Ramos (cell line): ENCODE measurements around the gene DEAF1.

Experiments
- in situ Hi-C: fragments of 300-500 bp; cut with MboI; formaldehyde crosslinking; loops from one replicate; pipeline ENCODE4 v1.14.3; 2022; ENCODE audit warnings: low sequenced_read_pairs; ENCODE audit not compliant: unreplicated experiment

The DEAF1 gene

DNA sequence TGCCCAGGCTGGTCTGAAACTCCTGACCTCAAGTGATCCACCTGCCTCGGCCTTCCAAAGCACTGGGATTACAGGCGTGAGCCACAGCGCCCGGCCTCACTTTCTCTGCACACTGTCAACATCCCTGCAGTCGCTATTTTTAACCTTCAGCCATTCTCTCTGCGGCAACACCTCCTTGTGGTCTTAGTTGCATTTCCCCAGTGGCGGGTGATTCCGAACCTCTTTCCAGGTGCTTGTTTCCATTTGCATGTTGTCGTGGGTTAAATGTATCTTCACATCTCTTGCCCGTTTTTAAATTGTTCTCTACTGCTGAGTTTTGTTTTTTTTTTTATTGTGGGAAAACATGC is 65.8 kb downstream of the DEAF1 start:
- in situ Hi-C loops = no loop called here

DNA sequence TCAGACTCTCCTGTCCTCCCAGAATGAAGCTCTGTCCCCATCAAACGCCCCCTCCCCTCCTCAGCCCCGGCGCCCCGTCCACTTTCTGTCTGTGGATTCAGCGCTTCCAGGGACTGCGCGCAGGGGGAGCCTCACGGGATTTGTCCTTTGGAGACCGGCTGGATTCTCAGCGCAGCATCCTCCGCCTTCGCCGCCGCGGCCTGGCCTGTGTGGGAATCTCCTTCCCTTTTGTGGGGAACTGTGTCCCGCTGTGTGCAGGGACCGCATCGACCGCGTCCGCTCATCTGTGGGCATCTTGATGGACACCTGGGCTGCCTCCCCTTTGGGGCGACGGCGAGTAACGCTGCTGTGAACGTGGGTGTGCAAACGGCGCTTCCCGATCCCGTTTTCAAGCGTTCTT is 67.0 kb downstream of the DEAF1 start:
- in situ Hi-C loops = no loop called here

DNA sequence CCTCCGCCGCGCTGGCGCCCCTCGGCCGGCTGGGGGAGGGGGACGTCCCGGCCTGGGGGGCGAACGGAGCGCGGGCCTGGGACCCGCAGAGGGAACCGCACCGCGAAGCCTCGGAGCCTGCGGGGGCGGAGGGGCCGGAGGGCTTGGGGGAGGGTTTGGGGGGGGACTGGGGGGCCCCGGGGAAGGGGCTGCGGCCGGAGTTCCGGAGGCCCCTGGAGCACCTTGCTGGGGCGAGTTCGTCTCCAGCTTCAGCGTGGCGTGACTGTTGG is 67.8 kb downstream of the DEAF1 start:
- in situ Hi-C loops = no loop called here

DNA sequence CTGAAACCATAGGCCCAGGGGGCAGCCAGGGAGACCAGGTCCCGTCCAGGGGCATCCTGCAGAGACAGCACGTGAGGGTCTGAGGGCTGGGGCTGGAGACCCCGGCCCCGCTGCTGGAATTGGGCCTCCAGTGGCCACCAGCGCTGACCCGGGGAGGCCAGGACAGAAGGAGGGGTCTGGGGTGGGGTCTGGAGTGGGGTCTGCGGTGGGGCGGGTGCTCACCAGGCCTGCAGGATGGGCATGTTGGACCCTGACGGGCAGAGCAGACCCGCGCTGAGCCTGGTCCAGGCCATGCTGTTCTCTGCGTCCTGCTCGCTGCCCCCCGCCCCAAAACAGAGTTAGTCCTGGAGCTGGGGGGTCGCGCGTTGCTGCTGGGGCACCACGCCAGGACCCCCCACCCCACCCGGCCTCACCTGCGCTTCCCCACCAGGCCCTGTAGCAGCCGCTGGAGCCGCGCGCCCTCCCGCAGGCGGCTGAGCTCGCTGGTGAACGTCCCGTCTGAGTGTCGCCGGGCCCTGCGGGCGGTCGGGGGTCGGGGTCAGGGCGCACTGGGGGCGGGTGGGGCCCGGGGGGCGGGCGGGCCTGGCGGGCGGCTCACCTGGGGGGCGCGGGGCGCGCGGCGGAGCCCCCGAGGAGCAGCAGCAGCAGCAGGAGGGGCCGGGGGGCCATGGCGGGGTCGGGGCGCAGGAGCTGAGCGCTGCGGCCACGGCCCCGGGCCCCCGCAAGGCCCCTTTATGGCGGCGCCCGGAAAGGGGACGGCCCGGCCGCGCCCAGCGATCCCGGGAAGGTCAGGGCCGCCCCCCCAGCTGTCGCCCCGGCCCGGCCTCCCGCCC is 68.3 kb downstream of the DEAF1 start, which contains the start of gene SCT:
TSS of gene SCT (minus strand) at position 707 of the 833 bp plus-strand sequence. CDS start at position 669, 38 bp downstream.
- in situ Hi-C loops = no loop called here

DNA sequence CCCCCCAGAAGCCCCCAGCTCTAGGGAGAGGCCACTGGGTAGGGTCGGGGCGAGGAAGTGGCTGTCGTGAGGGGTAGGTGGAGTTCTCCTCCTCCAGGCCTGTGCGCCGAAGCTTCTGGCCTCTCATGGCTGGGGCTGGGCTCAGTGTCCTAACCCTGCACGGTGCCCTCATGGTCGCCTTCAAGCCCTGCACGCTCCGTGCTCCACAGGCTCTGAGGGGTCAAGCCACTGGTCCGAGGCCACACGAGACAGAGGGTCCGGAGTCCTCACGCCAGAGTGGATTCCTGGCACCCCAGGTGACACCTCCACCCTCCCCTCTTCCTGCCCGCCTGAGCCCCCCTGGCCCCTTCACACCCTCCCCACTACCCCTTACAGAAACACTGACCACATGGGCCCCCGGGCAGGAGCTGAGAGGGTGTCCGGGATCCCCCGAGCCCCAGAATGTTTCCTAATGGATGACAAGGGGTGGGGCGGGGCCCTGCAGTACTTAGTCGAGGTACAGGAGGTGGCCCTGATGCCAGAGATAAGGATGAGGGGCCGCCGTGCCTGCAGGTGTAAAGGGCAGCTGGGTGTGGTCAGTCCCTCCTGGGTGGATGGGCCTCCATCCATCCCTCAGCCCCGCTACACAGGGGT is 69.3 kb downstream of the DEAF1 start:
- in situ Hi-C loops = no loop called here

DNA sequence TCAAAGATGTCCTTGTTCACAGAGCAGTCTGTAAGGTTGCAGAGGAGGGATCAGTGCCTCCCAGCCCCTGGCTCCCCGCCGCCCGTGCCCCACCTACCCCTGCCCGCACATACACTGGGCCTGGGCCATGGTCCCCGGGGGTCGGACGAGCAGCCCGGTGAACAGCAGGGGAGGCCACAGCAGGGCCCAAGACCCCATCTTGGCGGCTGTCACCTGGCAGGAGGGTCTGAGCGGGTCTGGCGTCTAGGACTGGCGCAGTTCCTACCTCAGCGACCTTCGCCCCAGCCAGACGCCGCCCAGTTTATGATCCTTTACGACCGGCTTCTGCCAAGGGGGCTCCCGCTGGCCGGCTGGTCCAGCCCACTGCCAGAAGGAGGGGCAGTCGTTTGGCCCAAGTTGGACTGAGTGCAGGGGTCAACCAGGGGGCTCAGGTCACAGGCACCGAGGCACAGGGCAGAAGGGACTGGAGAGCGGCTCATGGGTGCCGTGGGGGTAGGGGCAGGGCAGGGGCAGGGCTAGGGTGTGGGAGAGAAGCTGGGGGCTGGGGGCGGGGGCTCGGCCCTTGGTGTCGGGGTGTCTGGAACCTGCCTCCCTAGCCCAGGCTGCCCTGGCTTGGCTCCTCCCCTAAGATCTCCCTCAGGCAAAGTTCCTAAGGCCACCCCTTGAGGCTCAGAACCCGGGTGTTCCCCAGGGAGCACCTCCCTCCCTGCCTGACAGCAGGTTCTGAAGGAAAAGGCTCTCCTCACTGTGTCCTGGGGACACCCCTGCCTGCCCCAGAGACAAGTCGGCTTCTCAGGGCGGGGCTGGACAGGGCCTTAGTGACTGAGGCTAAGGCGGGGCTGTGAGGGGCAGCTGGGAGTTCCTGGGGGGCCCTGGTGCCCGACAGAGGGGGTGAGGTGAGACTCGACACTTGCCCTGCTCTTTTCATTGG is 70.1 kb downstream of the DEAF1 start, which contains the start of gene CDHR5:
TSS of gene CDHR5 (minus strand) at position 251 of the 931 bp plus-strand sequence. CDS start at position 198, 53 bp downstream.
- in situ Hi-C loops = no loop called here

DNA sequence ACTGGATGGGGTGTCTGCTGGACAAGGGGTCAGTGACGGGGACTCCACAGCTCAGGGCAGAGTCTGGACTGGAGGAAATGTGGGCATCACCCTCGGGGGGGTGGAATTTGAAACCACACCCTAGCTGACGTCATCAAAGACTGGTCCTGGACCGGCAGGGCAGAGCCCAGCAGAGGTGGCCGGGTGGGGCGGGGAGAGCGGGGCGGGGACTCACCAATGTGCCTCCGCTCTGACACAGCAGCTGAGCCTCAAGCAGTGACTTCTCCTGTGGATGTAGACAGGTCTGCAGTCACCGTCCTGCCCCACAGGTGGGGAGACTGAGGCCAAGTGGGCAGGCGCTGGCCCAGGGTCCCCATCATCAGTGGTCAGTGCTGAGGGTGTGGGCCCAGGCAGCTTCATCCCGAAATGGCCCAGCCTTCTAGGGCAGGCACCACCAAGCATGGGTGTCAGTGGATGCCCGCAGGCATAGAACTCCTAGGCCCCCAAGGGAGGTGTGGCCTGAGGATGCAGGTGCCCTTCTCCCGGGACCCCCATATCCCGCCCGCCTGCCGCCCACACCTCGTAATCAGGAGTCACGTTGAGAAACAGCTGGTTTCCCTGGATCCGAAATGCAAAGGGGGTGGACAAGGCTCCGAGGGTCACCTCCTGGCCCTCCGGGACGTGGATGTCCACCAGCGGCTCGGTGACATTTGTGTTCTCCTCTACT is 70.9 kb downstream of the DEAF1 start:
- in situ Hi-C loops = no loop called here

DNA sequence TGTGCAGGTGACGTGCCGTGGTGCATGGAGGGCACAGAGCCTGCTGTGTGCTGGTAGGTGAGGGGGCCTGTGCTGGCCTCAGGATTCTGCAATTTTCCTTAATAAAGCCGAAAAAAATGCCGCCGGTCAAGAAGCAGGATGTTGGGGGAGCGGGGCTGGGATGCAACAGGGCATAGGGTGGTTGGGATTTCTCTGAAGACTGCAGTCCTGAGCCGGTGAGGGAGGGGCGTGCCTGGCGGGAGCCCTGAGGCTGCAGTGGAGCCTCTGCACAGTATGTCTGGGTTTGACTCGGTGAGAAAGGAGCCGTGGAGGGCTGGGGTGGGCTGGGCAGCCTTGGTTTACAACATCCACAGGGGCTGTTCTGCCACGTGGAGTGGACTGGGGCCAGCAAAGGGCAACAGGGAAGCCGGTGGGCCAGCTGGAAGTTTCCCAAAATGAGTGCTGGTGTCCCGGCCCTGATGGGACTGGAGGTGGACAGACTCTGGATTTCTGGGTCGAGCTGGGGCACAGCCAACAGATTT is 71.6 kb downstream of the DEAF1 start:
- in situ Hi-C loops = no loop called here

DNA sequence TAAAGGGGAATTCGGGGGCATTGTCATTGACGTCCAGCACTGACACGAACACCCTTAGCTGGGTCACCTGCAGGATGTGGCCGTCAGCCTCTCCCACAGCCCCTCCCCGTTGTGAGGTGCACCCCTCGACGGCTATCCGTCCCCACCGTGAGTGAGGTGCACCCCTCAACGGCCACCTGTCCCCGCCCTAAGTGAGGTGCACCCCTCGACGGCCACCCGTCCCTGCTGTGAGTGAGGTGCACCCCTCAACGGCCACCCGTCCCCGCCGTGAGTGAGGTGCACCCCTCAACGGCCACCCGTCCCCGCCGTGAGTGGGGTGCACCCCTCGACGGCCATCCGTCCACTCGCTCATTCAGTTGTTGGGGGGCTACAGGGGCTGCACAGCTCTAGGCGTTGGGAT is 73.2 kb downstream of the DEAF1 start:
- in situ Hi-C loops = no loop called here

DNA sequence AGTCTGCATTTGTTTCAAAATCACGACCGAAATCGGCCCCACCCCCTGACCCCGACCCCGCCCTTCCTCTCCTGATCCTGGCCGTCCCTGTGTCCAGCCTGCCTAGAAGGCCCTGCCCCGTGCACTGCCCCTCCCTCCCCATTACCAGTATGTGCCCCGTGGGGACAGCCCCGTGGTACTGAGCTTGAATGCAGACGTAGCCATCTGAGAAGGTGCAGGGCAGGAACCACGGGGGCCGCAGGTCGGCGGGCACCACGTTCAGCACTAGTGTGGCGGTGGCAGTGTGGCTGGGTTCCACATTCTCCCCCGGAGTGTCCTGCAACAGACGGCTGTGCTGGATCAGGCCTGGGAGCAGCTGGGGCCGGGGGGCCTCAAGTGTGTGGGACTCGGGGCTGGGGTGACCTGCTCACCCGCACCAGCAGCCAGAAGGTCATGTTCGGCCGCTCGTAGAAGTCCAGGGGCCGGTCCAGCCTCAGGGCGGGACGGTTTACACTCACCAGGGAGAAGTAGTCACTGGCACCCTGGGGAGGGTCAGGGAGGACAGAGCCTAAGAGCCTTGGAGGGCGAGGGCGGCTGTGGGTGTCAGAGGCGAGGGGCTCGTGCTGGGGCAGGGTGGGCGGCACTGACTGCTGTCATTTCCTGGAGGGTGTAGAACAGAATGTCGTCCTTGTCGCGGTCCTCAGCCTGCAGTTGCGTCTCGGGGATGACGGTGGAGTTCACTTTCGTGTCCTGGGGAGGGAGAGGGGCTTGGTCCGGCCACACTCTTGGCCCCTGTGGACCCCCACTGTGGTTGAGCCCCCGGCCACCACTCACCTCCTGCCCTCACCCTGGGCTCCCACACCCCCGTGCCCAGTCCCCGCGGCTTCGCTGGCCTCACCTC is 73.8 kb downstream of the DEAF1 start:
- in situ Hi-C loops = no loop called here

DNA sequence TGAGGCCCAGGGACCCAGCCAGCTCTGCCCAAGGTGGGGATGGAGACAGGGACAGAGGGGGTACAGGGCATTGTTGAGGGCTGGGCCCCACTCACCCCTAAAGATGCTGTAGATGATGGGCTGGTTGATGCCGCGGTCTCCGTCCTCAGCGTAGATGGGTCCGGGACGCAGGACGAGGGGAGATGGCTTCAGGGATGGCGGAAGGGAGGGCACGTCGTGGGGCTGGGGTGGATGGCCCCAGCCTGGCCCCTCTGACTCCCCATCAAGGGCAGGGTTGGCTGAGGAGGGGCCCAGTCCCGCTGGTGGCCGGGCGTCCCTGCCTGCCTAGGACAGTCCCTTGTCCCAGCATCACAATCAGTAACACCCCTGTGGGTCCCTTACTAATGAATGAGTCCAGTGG is 74.8 kb downstream of the DEAF1 start:
- in situ Hi-C loops = no loop called here

DNA sequence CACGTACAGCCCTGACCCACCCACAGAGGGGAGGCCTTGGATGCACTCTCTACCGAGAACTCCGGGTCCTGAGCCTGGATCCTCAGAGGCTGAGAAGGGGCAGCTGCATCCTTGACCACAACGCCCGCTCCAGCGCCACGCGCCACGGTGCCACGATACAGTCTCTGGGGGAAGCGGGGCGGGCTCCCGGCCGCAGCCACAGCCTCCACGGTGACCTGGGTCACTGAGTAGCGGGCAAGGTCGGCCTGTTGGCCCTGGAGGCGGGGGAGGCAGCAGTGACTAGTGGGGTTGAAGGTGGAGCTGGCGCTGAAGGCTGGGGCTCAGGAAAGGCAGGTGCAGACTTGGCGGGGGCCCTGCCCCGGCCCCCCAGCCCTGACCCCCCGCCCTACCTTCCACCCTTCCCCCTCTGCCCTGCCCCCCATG is 75.4 kb downstream of the DEAF1 start:
- in situ Hi-C loops = no loop called here

DNA sequence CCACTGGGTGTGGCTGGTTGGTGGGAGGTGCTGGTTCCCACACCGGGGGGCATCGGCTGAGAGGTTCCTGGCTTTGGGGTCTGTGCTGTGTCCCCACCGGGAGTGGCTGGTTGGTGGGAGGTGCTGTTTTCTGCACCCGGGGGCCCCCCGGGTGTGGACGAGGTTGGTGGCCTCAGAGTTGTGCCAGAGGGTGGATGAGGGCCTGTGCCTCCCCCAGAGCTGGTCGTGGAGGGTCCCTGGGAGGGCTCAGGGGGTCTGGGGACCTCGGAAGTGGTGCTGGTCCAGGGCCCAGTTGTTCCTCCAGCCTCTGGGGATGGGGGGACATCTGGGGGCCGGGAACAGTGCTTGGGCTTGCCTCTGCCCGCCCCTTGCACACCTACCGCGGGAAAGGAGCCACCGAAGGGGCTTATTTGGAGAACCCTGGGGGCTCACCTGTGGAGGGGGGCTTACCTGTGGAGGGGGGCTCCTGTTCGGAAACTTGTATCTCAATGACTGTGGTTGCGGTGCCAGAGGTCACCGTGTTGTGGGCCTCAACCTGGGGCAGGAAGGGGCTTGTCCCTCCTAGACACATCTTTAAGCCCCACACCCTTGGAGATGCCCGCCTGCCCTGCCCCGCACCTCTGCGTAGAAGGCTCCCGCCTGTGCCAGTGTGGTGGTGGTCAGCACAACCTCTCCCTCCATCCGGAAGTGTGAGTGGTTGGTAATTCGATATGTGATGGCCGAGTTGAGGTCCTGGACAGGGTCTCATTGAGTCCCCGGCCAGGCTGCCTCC is 76.0 kb downstream of the DEAF1 start:
- in situ Hi-C loops = no loop called here

DNA sequence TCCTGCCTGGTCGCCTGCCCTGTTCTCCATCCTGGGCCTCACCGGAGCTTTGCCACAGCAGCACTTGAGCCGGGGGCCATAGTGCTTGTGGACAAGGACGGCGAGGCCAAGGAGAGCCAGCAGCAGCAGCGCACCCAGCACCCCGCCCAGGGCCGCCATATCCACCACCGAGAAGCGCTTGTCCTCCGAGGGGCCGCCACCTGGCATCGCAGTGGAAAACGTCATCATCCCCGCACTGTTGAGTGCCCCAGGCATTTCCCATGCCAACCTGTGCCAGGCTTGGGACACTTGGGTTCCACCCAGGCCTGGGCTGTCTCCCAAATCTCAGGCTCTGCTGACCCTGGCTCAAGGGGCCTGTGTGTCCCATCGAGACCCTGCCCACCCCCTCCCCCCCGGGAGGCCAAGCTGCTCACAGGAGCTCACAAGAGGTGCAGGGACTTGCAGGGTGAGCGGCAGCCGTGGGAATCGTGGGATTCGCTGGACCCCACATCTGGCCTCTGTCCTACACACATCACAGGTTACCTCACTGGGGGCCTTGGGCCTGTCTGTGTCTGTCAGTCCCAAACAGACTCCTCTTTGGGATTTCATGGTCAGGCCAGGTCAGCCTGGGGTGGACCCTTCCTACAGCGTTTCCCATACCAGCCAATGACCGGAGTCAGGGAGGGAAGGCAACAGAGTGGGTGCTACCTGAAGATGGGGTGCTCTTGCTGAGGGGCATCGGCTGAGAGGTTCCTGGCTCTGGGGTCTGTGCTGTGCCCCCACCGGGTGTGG is 76.9 kb downstream of the DEAF1 start:
- in situ Hi-C loops = no loop called here

DNA sequence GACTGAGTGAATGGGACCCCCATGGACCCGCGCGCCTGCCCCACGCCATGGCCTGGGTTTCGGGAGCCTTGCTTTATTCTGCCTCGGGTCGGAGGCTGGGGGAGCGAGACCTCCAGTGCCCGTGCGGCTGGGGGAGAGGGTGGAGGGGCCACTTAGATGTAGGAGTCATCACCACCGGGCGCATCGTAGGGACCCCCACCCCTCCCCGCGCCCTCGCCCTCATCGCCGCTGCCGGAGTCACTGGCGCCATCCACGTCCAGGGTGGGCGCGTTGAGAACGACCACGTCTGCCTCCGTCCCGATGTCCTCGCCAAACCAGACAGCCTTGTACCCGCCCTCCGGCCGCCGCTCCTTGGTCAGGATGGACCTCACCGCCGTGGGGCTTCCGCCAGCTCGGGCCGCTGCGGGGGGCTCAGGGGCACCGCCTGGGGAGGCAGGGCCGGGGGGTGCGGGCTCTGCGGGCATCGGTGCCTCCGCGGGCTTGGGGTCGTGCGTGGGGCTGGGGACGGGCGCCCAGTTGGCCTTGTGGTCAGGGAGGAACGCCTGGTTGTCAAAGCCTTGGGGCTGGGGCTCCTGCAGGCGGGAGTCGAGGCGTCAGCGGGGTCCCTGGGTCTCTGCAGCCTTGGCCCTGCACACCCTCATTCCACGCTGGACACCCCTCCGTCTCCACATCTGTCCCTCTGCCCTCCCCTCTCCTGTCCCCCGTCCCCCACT is 77.7 kb downstream of the DEAF1 start:
- in situ Hi-C loops = no loop called here

DNA sequence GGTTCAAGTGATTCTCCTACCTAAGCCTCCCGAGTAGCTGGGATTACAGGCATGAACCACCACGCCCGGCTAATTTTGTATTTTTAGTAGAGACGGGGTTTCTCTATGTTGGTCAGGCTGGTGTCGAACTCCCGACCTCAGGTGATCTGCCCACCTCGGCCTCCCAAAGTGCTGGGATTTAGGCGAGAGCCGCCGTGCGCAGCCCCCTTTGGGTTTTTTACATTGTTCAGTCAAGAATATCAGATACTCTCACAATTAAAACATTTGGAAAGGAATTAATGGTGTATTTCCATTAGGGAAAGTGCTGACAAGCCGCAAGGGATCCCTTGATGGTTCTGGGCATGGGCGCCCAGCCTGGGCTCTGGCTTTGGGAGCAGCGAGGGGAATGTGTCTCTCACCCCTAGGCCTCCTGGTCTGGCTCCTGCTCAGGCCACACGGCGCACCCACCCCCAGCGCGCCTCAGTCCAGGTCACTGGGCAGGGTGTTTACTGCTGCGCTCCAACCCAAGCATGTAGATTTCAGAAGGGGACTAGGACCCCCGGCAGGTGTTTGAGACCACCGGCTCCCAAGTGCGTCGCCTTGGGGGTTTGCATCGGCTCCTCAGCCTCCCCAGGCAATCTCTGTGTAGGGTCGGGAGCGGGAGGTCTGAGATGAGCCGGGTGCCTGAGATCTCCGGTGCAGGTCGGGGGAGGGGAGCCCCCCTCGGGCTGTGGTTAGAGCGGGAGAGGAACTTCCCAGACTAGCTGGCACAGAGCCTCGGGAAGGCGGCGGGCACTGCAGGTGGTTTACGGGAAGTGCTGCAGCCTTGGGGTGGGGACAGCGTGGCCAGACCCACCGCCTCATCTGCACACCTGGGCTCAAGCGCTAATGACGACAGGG is 78.5 kb downstream of the DEAF1 start:
- in situ Hi-C loops = no loop called here
